Measurements from ENCODE around the gene HLA-DMB.

The HLA-DMB gene

DNA sequence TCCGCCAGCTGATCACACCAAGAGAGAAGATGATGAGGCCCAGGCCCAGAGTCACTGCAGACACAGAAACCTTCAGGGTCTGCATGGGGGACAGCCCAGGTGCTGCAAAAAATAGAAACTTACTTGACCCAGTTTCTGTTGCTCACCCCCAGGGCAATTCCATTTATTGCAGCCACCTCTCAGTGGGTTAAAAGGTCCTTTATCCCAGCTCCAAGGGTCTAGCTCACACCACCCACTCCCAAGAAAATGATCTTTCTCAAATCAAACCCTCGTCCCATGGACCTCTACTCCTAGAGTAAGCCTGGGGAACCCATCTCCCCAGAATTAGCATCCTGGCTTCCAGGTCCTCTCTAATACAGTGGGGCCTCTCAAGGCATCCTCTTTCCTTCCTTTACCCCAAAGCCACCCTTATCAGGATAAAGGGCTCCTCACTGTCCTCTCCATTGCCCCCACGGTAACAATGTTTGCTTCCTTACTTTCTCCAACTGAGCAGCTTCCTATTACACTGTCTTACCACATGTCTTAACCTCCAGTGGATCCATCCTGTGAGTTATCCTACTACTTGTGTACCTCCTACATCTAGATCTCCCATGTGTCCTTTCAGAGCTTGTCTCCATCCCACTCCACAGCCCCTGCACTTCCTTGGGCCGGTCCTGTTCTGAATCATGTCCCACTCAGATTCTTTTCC lies 5.1 kb downstream of the HLA-DMB start:
- no peak overlapping the region for H3K27ac ChIP-seq (ENCODE audit: low read length)
- H3K9ac ChIP-seq (ENCODE audit: low read length in 2 of 2), result no peak overlapping the region
- H3K27me3 ChIP-seq (ENCODE audit: control insufficient read depth in 1 of 2, insufficient read depth in 2 of 2, low read length in 2 of 2), result peaks cover 0 to 5% of the 10 kb centered on the region in 2 donors
- H3K4me3 ChIP-seq (ENCODE audit: low read length in 2 of 2), result no peak overlapping the region
- no peaks in the 10 kb centered on the region for H3K9me3 ChIP-seq (ENCODE audit: control insufficient read depth in 2 of 2, low read length in 2 of 2)
- peaks cover 0 to 6% of the 10 kb centered on the region in 2 donors for H3K36me3 ChIP-seq (ENCODE audit: control insufficient read depth in 2 of 2, insufficient read depth in 2 of 2, low read length in 2 of 2)
- H3K4me1 ChIP-seq (ENCODE audit: control insufficient read depth, insufficient read depth, low read length), result no peaks in the 10 kb centered on the region

DNA sequence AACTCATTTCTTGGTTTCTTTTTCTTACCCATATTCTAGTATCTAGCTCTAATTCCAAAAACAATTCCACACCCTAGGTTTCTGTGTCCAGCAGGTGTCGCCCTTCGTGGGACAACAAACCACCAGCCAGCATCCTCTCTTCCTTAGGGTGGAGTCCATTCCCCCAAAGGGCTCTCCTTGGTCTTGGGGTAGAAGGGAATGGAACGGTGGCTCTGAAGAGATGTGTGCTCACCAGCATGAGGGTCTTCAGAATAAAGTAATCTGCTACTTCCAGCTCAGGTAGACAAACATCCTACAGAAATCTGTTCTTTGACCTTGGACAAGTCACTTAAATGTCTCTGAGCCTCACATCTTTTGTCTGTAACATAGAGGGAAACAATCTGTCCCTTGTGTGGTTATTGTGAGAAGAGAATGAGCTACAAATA lies 7.2 kb downstream of the HLA-DMB start:
- H3K4me3 ChIP-seq (ENCODE audit: low read length in 2 of 2), result no peak overlapping the region
- no peaks in the 10 kb centered on the region for H3K9me3 ChIP-seq (ENCODE audit: control insufficient read depth in 2 of 2, low read length in 2 of 2)
- no peaks in the 10 kb centered on the region for H3K4me1 ChIP-seq (ENCODE audit: control insufficient read depth, insufficient read depth, low read length)
- H3K27ac ChIP-seq (ENCODE audit: low read length), result no peak overlapping the region
- peaks cover 0 to 6% of the 10 kb centered on the region in 2 donors for H3K36me3 ChIP-seq (ENCODE audit: control insufficient read depth in 2 of 2, insufficient read depth in 2 of 2, low read length in 2 of 2)
- peaks cover 0 to 4% of the 10 kb centered on the region in 2 donors for H3K27me3 ChIP-seq (ENCODE audit: control insufficient read depth in 1 of 2, insufficient read depth in 2 of 2, low read length in 2 of 2)
- no peak overlapping the region for H3K9ac ChIP-seq (ENCODE audit: low read length in 2 of 2)

DNA sequence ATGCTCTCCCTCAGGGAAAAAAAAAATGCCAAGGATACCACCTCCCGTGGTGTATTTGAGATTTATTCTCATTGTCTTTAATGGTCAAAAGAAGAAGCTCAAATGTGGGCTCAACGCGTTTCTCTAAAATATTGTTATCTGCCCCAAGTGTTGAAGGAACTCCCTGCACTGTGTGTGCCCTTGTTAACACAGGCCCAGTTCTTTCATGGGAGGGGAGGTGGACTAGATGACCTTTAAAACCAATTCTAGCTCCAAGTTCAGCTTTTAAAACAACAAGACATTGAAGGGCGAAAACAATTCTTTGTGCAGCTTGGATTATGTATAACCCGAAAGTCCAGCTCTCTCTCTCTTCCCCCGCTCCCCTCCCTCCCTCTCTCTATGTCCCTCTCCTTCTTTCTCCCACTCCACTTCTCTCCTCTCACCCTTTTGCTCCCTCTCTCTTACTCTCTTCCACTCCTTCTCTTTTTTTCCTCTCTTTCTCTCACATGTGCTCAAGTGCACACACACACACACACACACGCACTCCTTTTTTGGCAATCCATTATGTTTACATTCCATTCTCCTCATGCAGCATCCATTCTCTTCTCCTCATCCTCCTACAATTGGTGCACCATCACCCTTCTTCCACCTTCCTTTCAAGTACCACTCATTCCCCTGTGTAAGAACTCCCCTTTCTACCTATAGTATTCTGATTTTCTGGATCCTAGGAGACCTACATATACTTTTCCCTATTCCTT lies 8.5 kb downstream of the HLA-DMB start:
- Histone ChIP-seq H3K4me3 (ENCODE audit: low read length in 2 of 2) (no peak overlapping the region), H3K27ac (ENCODE audit: low read length) (no peak overlapping the region), H3K36me3 (ENCODE audit: control insufficient read depth in 2 of 2, insufficient read depth in 2 of 2, low read length in 2 of 2) (no peaks in the 10 kb centered on the region), H3K4me1 (ENCODE audit: control insufficient read depth, insufficient read depth, low read length) (no peaks in the 10 kb centered on the region), H3K9ac (ENCODE audit: low read length in 2 of 2) (no peak overlapping the region), H3K27me3 (ENCODE audit: control insufficient read depth in 1 of 2, insufficient read depth in 2 of 2, low read length in 2 of 2) (no peaks in the 10 kb centered on the region), H3K9me3 (ENCODE audit: control insufficient read depth in 2 of 2, low read length in 2 of 2) (no peaks in the 10 kb centered on the region)

DNA sequence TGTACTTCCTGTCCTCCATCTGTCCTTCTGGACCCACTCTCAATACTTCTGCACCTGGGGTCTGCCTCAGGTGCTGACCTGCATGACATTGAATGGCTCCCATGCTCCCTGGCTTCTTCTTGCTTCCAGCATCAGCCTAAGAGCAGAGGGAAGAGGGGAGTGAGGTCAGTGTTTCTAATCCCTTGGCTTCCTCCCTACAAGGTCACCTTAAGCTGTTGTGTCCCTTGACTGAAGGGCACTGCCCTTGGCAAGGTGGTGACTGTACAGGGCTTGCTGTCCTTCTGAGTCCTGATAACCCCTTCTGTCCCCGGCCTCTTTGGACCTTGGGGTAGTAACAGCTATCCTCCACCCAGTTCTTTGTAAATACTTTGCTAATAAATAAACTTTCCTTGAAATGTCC lies 9.6 kb downstream of the HLA-DMB start:
- Histone ChIP-seq H3K36me3 (ENCODE audit: control insufficient read depth in 2 of 2, insufficient read depth in 2 of 2, low read length in 2 of 2) (no peaks in the 10 kb centered on the region), H3K9me3 (ENCODE audit: control insufficient read depth in 2 of 2, low read length in 2 of 2) (no peaks in the 10 kb centered on the region), H3K9ac (ENCODE audit: low read length in 2 of 2) (no peak overlapping the region), H3K27me3 (ENCODE audit: control insufficient read depth in 1 of 2, insufficient read depth in 2 of 2, low read length in 2 of 2) (no peaks in the 10 kb centered on the region), H3K4me1 (ENCODE audit: control insufficient read depth, insufficient read depth, low read length) (no peaks in the 10 kb centered on the region), H3K27ac (ENCODE audit: low read length) (no peak overlapping the region), H3K4me3 (ENCODE audit: low read length in 2 of 2) (no peak overlapping the region)

DNA sequence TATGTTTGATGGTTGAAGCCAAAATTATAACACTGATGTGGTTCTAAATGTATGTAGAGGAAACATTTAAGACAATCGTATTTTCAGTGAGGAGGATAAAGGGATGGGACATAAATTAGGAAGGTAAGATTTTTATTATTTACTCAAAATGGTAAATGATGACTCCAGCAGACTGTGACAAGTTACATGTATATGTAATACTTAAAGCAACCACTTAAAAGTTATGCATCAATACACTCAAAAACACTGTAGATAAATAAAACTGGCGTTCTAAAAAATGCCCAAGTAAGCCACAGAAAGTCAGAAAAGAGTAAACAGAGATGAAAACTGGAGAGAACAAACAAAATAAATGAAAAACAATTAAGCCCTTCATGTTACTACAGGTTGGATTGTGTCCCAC lies 18.7 kb downstream of the HLA-DMB start:
- H3K36me3 ChIP-seq (ENCODE audit: control insufficient read depth in 2 of 2, insufficient read depth in 2 of 2, low read length in 2 of 2), result no peaks in the 10 kb centered on the region
- H3K4me1 ChIP-seq (ENCODE audit: control insufficient read depth, insufficient read depth, low read length), result no peaks in the 10 kb centered on the region
- no peak overlapping the region for H3K4me3 ChIP-seq (ENCODE audit: low read length in 2 of 2)
- no peak overlapping the region for H3K27ac ChIP-seq (ENCODE audit: low read length)
- no peaks in the 10 kb centered on the region for H3K27me3 ChIP-seq (ENCODE audit: control insufficient read depth in 1 of 2, insufficient read depth in 2 of 2, low read length in 2 of 2)
- no peaks in the 10 kb centered on the region for H3K9me3 ChIP-seq (ENCODE audit: control insufficient read depth in 2 of 2, low read length in 2 of 2)
- H3K9ac ChIP-seq (ENCODE audit: low read length in 2 of 2), result no peak overlapping the region

GRCh38 chr6:32920715-32921114 lies 20.1 kb downstream of the HLA-DMB start:
- Histone ChIP-seq H3K9me3 (ENCODE audit: control insufficient read depth in 2 of 2, low read length in 2 of 2) (no peaks in the 10 kb centered on the region), H3K9ac (ENCODE audit: low read length in 2 of 2) (no peak overlapping the region), H3K27me3 (ENCODE audit: control insufficient read depth in 1 of 2, insufficient read depth in 2 of 2, low read length in 2 of 2) (no peaks in the 10 kb centered on the region), H3K36me3 (ENCODE audit: control insufficient read depth in 2 of 2, insufficient read depth in 2 of 2, low read length in 2 of 2) (no peaks in the 10 kb centered on the region), H3K4me3 (ENCODE audit: low read length in 2 of 2) (no peak overlapping the region), H3K27ac (ENCODE audit: low read length) (no peak overlapping the region), H3K4me1 (ENCODE audit: control insufficient read depth, insufficient read depth, low read length) (no peaks in the 10 kb centered on the region)

DNA sequence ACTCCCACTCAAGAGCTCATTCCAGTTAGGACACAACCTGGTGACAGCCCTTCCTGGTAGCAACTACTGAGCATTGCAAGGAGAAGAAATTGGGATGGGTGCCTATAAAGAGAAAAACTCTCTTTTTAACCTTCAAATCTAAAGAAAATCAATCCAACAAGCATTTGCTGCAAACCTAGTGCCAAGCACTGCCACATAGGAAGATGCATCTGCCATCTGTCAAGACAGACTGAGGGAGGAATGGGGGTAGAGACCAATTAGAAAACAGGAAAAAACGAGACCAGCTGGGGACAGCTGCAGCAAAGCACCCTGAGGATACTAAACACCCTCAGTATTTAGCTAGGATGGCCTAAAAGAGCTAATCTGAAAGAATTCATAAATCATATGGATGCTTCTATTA lies 27.9 kb downstream of the HLA-DMB start:
- Histone ChIP-seq H3K4me3 (ENCODE audit: low read length in 2 of 2) (no peak overlapping the region), H3K9me3 (ENCODE audit: control insufficient read depth in 2 of 2, low read length in 2 of 2) (no peaks in the 10 kb centered on the region), H3K36me3 (ENCODE audit: control insufficient read depth in 2 of 2, insufficient read depth in 2 of 2, low read length in 2 of 2) (no peaks in the 10 kb centered on the region), H3K9ac (ENCODE audit: low read length in 2 of 2) (no peak overlapping the region), H3K4me1 (ENCODE audit: control insufficient read depth, insufficient read depth, low read length) (no peaks in the 10 kb centered on the region), H3K27me3 (ENCODE audit: control insufficient read depth in 1 of 2, insufficient read depth in 2 of 2, low read length in 2 of 2) (peaks cover 0 to 4% of the 10 kb centered on the region in 2 donors), H3K27ac (ENCODE audit: low read length) (no peak overlapping the region)

DNA sequence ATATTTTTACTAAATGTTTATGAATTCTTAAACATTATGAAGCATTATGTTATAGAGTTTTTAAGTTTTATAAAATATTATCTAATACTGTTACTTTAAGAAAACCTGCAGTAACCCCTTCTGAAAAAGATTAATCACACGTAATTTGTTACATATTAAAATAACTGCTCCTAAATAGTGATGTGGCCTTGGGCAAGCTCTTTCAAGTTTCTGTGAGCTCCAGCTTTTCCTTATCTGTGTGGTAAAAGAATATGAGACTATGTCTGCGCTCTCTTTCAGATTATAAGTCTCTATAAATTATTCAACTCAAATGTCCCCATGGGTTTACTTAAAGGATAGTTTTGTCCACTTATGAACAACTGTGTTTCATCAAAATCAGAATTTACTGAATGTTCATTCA lies 31.9 kb downstream of the HLA-DMB start:
- H3K27me3 ChIP-seq (ENCODE audit: control insufficient read depth in 1 of 2, insufficient read depth in 2 of 2, low read length in 2 of 2), result no peaks in the 10 kb centered on the region
- H3K9ac ChIP-seq (ENCODE audit: low read length in 2 of 2), result no peak overlapping the region
- no peak overlapping the region for H3K27ac ChIP-seq (ENCODE audit: low read length)
- no peaks in the 10 kb centered on the region for H3K36me3 ChIP-seq (ENCODE audit: control insufficient read depth in 2 of 2, insufficient read depth in 2 of 2, low read length in 2 of 2)
- H3K9me3 ChIP-seq (ENCODE audit: control insufficient read depth in 2 of 2, low read length in 2 of 2), result no peaks in the 10 kb centered on the region
- no peaks in the 10 kb centered on the region for H3K4me1 ChIP-seq (ENCODE audit: control insufficient read depth, insufficient read depth, low read length)
- H3K4me3 ChIP-seq (ENCODE audit: low read length in 2 of 2), result no peak overlapping the region

DNA sequence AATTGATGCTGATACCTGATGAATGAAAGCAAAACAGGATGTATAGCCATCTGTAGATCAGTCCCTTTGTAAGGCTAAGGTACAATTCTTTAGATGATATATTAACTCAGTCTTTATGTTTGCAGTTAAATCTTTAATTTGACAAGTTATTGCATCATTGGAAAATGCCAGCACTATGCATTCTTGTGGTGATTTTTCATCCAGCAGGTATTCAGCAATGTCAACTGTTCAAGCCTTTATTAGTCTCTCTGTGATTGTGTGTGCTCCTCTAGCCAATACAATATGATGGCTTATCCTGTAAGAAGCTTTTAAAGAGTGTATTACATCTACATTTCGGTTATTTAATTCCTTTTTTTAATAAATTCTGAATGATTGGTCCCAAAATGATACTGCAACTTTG lies 34.3 kb downstream of the HLA-DMB start:
- Histone ChIP-seq H3K9me3 (ENCODE audit: control insufficient read depth in 2 of 2, low read length in 2 of 2) (no peaks in the 10 kb centered on the region), H3K9ac (ENCODE audit: low read length in 2 of 2) (no peak overlapping the region), H3K36me3 (ENCODE audit: control insufficient read depth in 2 of 2, insufficient read depth in 2 of 2, low read length in 2 of 2) (no peaks in the 10 kb centered on the region), H3K4me1 (ENCODE audit: control insufficient read depth, insufficient read depth, low read length) (no peaks in the 10 kb centered on the region), H3K27me3 (ENCODE audit: control insufficient read depth in 1 of 2, insufficient read depth in 2 of 2, low read length in 2 of 2) (no peaks in the 10 kb centered on the region), H3K4me3 (ENCODE audit: low read length in 2 of 2) (no peak overlapping the region), H3K27ac (ENCODE audit: low read length) (no peak overlapping the region)

DNA sequence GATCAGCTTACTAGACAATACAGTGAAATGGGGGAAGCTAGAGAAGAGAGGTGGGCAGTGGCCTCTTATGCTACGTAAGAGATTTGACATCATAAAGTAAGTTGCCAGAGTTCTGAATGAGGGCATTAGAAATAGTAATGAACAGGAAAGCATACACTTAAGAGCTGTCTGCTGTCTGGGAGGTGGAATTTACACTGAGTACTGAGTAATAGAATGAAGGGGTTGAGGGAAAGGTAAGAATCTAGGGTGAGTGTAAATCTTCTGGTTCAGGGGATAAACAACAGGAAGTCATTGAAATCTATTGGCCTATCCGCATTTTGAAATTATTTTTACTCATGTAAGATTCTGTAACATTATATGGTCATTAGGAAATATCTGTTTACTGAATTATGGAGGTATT lies 35.8 kb downstream of the HLA-DMB start:
- no peaks in the 10 kb centered on the region for H3K4me1 ChIP-seq (ENCODE audit: control insufficient read depth, insufficient read depth, low read length)
- H3K4me3 ChIP-seq (ENCODE audit: low read length in 2 of 2), result no peak overlapping the region
- H3K9ac ChIP-seq (ENCODE audit: low read length in 2 of 2), result no peak overlapping the region
- no peaks in the 10 kb centered on the region for H3K27me3 ChIP-seq (ENCODE audit: control insufficient read depth in 1 of 2, insufficient read depth in 2 of 2, low read length in 2 of 2)
- no peaks in the 10 kb centered on the region for H3K9me3 ChIP-seq (ENCODE audit: control insufficient read depth in 2 of 2, low read length in 2 of 2)
- peaks cover 0 to 3% of the 10 kb centered on the region in 2 donors for H3K36me3 ChIP-seq (ENCODE audit: control insufficient read depth in 2 of 2, insufficient read depth in 2 of 2, low read length in 2 of 2)
- no peak overlapping the region for H3K27ac ChIP-seq (ENCODE audit: low read length)

GRCh38 chr6:32903952-32904351 lies 36.9 kb downstream of the HLA-DMB start:
- Histone ChIP-seq H3K27ac (ENCODE audit: low read length) (no peak overlapping the region), H3K36me3 (ENCODE audit: control insufficient read depth in 2 of 2, insufficient read depth in 2 of 2, low read length in 2 of 2) (peaks cover 0 to 3% of the 10 kb centered on the region in 2 donors), H3K27me3 (ENCODE audit: control insufficient read depth in 1 of 2, insufficient read depth in 2 of 2, low read length in 2 of 2) (no peaks in the 10 kb centered on the region), H3K4me3 (ENCODE audit: low read length in 2 of 2) (no peak overlapping the region), H3K4me1 (ENCODE audit: control insufficient read depth, insufficient read depth, low read length) (no peaks in the 10 kb centered on the region), H3K9me3 (ENCODE audit: control insufficient read depth in 2 of 2, low read length in 2 of 2) (no peaks in the 10 kb centered on the region), H3K9ac (ENCODE audit: low read length in 2 of 2) (no peak overlapping the region)
